GM18508 (cell line): ENCODE measurements around the gene SUN1.
"Not testable (repeated sequence)": the region's sequence is repeated elsewhere in the genome, so short reads cannot be mapped to it uniquely, and the experiment has no call there.

Source experiments
- ATAC-seq: cut with Tn5 transposase; IDR thresholded peaks from one replicate; pipeline ENCODE4 v1.9.1; 2021; ENCODE audit warnings: moderate number of reproducible peaks; ENCODE audit not compliant: insufficient read depth, unreplicated experiment

The SUN1 gene

GRCh38 chr7:851204-851603 is 18.9 kb downstream of the SUN1 start:
- ATAC-seq, result no peak

GRCh38 chr7:853366-854117 is 21.3 kb downstream of the SUN1 start:
- ATAC-seq, result no peak

- no peak for ATAC-seq
Observed at GRCh38 chr7:854118-854775, 22.0 kb downstream of the SUN1 start.

GRCh38 chr7:855686-856369 is 23.6 kb downstream of the SUN1 start:
- no peak for ATAC-seq

- ATAC-seq, result no peak
Observed at GRCh38 chr7:856444-857095, 24.3 kb downstream of the SUN1 start.

GRCh38 chr7:857661-858060 is 25.4 kb downstream of the SUN1 start:
- ATAC-seq, result no peak

GRCh38 chr7:859359-860030 is 27.2 kb downstream of the SUN1 start:
- no peak for ATAC-seq

GRCh38 chr7:860149-860548 is 27.9 kb downstream of the SUN1 start:
- no peak for ATAC-seq

GRCh38 chr7:861222-861621 is 28.9 kb downstream of the SUN1 start:
- no peak for ATAC-seq

- no peak for ATAC-seq
Observed at GRCh38 chr7:862157-862556, 29.9 kb downstream of the SUN1 start.

GRCh38 chr7:863106-863505 is 30.8 kb downstream of the SUN1 start:
- no peak for ATAC-seq

GRCh38 chr7:865921-866320 is 33.6 kb downstream of the SUN1 start:
- no peak for ATAC-seq

- no peak for ATAC-seq
Observed at GRCh38 chr7:867001-867405, 34.7 kb downstream of the SUN1 start.

GRCh38 chr7:867406-868188 is 35.3 kb downstream of the SUN1 start:
- no peak for ATAC-seq

- no peak for ATAC-seq
Observed at GRCh38 chr7:868189-868486, 35.9 kb downstream of the SUN1 start.

GRCh38 chr7:869348-869747 is 37.1 kb downstream of the SUN1 start:
- no peak for ATAC-seq

- ATAC-seq, result no peak
Observed at GRCh38 chr7:871900-872537, 39.7 kb downstream of the SUN1 start.

GRCh38 chr7:872685-873084 is 40.4 kb downstream of the SUN1 start:
- ATAC-seq, result not testable (repeated sequence)

GRCh38 chr7:873367-874002 is 41.2 kb downstream of the SUN1 start:
- ATAC-seq, result no peak
